ENCODE results near the gene IRAK2. TPM values are rescaled to one million over a fixed set of nuclear protein-coding genes. Genes with fewer than 3 reads are reported as not detected.
A peak's percentile ranks its signal among the peaks of the same experiment; 100 is the strongest.

IRAK2 gene
- total and polyA plus RNA-seq, 2 of the 8 experiments (the other 6 are each of a cell fraction or from before 2014, with no cell fraction given) = 1.5 TPM

GRCh38 chr3:10248184-10248983 lies 83.7 kb downstream of the IRAK2 start, which contains the start of gene TATDN2 (continued):
- TF ChIP-seq BCL11A (IDR thresholded peaks at IDR 0.05; ENCODE audit: low read depth in 2 of 2, low read length in 2 of 2) = no peak
- no peak for TF ChIP-seq JUN (IDR thresholded peaks at IDR 0.05; ENCODE audit: low read depth, low read length)
- no peak; the same call in 1 of the 2 replicates for TF ChIP-seq SRF (IDR thresholded peaks at IDR 0.05; ENCODE audit: low read depth, low read length)
- no peak for TF ChIP-seq KDM5A (IDR thresholded peaks at IDR 0.05; ENCODE audit: low read length)
- peak; percentile 75; the same call in 1 of the 2 replicates for TF ChIP-seq GTF2F1 (IDR thresholded peaks at IDR 0.05; ENCODE audit: borderline replicate concordance, low read depth, low read length)
- TF ChIP-seq RXRA (IDR thresholded peaks at IDR 0.05; ENCODE audit: insufficient read depth, low read depth, low read length) = no peak
- no peak for TF ChIP-seq HDAC6 (IDR thresholded peaks at IDR 0.05; ENCODE audit: low read depth, low read length)
- TF ChIP-seq EZH2 (IDR thresholded peaks at IDR 0.05; ENCODE audit: low read depth, low read length, severe bottlenecking) = no peak
- TF ChIP-seq SP2 (IDR thresholded peaks at IDR 0.05; ENCODE audit: low read length) = no peak
- TF ChIP-seq NRF1 (IDR thresholded peaks at IDR 0.05; ENCODE audit: low read depth, low read length) = no peak
- peak; percentile 94 for TF ChIP-seq TCF12 (IDR thresholded peaks at IDR 0.05; ENCODE audit: low read depth, low read length)
- no peak for TF ChIP-seq JUND (IDR thresholded peaks at IDR 0.05; ENCODE audit: low read length)
- no peak for TF ChIP-seq RFX5 (IDR thresholded peaks at IDR 0.05; ENCODE audit: borderline replicate concordance, low read depth, low read length)
- no peak for TF ChIP-seq CEBPB (IDR thresholded peaks at IDR 0.05; ENCODE audit: low read depth, low read length)
- TF ChIP-seq FOSL1 (IDR thresholded peaks at IDR 0.05; ENCODE audit: insufficient read depth, low read depth, low read length) = no peak
- TF ChIP-seq BACH1 (IDR thresholded peaks at IDR 0.05; ENCODE audit: low read length) = no peak
- no peak for TF ChIP-seq YY1 (IDR thresholded peaks at IDR 0.05; ENCODE audit: low read depth, low read length)
- no peak for TF ChIP-seq GABPA (IDR thresholded peaks at IDR 0.05; ENCODE audit: borderline replicate concordance, insufficient read depth, low read length)
- TF ChIP-seq KDM1A (IDR thresholded peaks at IDR 0.05; ENCODE audit: borderline replicate concordance, low read length) = no peak
- peak; percentile 76 for TF ChIP-seq POLR2AphosphoS5 (IDR thresholded peaks at IDR 0.05; ENCODE audit: low read depth, low read length)
- TF ChIP-seq TAF7 (optimal IDR thresholded peaks at IDR 0.05; ENCODE audit: borderline replicate concordance, low read depth, low read length) = peak; percentile 66
- no peak for TF ChIP-seq POU5F1 (IDR thresholded peaks at IDR 0.05; ENCODE audit: low read depth, low read length)
- TF ChIP-seq CTBP2 (IDR thresholded peaks at IDR 0.05; ENCODE audit: borderline replicate concordance, insufficient read depth, insufficient read length, low read length) = no peak

Data from H1 (cell line).